Esophagus squamous epithelium (tissue), 5 donors: ENCODE measurements around the gene HCFC2. TPM values are rescaled to one million over a fixed set of nuclear protein-coding genes. Genes with fewer than 3 reads are reported as not detected.
"Not testable (repeated sequence)": the region's sequence is repeated elsewhere in the genome, so short reads cannot be mapped to it uniquely, and the experiment has no call there.

ENCODE experiments used
- DNase-seq: peaks from one replicate; lab custom pipeline; 2025; lab: John Stamatoyannopoulos, UW
- H3K27ac ChIP-seq, 4 donors: fragments of 200-600 bp; sonication (generic); one replicate each; pipeline ENCODE4 v1.5.1; 2016 to 2019; ENCODE audit warnings: mild to moderate bottlenecking in 1 of 4
- H3K27me3 ChIP-seq, 4 donors: fragments of 200-600 bp; sonication (generic); 1 replicate in 3 of 4; 2 replicates in 1 of 4; pipeline versions ENCODE4 v1.5.1 to v1.6.0; 2017 to 2021; ENCODE audit warnings: antibody characterized with exemption in 1 of 4
- H3K36me3 ChIP-seq, 3 donors: fragments of 200-600 bp; sonication (generic); one replicate each; pipeline ENCODE4 v1.5.1; 2016 to 2019
- H3K4me1 ChIP-seq, 3 donors: fragments of 200-600 bp; sonication (generic); one replicate each; pipeline ENCODE4 v1.5.1; 2017 to 2019
- H3K4me3 ChIP-seq, 4 donors: fragments of 200-600 bp; sonication (generic); 1 replicate in 3 of 4; 2 replicates in 1 of 4; pipeline ENCODE4 v1.5.1; 2016 to 2019; ENCODE audit warnings: mild to moderate bottlenecking in 2 of 4, moderate library complexity in 1 of 4
- H3K9me3 ChIP-seq, 3 donors: fragments of 200-600 bp; sonication (generic); one replicate each; pipeline ENCODE4 v1.5.1; 2016 to 2019
- CTCF ChIP-seq, 6 experiments: fragments of 450-650 bp in 4 of 6; fragments of 200-600 bp in 2 of 6; sonication (generic) in 2 of 6; IDR thresholded peaks; one replicate each; pipeline ENCODE4 v1.5.1; 2016 to 2019; ENCODE audit warnings: antibody characterized with exemption in 6 of 6, mild to moderate bottlenecking in 4 of 6, moderate library complexity in 4 of 6
- POLR2A ChIP-seq, 4 donors: fragments of 450-650 bp; IDR thresholded peaks; one replicate each; pipeline ENCODE4 v1.6.1; 2017; ENCODE audit warnings: antibody characterized with exemption in 4 of 4, mild to moderate bottlenecking in 4 of 4, moderate library complexity in 3 of 4
- WGBS, 2 donors: methylation state at CpG; one replicate each; pipeline ENCODE4 v1.1.5; 2018; 5-methylcytosine and 5-hydroxymethylcytosine counted together
- intact Hi-C: fragments of 100-400 bp; cut with DNase I; formaldehyde crosslinking; loops from one replicate; pipeline ENCODE4 v1.15.0; 2022
- total RNA-seq, 4 donors: library from RNA; depleted of rRNA; stranded (reverse); fragments of >200 nt; gene quantifications; one replicate each; pipeline ENCODE4 v1.1.0, GENCODE V29; 2016
- donor health status: DM: yes; HTN: yes; CAD: no.

The HCFC2 gene
- total RNA-seq, 4 donors from 2014 or later, result 10.1 to 17.7 (median 14.7) TPM

DNA sequence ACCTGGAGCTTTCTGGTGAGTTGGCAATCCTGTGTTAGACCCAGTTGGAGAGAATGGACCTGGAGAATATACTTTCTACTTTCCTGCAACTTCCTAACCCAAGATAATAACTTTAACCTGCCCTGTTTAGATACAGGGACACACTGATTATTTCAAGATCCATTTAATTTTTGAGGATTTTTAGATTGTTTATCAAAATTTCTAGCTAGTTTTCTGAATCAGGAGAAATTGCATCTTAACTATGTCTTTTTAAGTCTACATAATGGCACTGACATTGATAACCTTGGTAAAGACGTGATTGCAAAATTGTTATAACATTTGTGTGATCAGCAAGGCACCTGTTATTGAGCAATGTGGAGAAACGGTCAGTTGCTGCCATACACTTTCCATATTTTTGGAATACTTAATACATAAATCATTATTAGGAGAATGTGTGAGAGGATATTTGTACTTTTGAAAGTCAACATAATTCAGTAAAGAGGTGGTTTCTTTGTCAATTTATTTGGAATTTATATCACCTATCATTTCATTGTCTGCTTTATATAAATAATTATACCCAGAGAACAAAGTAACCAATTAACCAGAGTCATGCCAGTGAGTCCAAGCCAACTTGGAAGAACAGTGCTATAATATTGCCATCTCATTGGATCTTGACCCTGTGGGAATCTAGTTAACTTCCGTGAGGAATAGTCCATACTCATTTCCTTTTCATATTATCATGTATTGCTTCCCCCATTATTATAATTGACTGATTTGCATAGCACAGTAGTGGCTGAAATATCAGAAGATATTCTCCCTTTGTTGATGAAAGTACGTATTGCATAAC, 45.3 kb downstream of the HCFC2 start:
- intact Hi-C loops, result no loop called here
- H3K4me1 ChIP-seq, result peaks cover 0 to 7% (median 0%) of the 10 kb centered on the region in 3 donors
- H3K27me3 ChIP-seq, result no peaks in the 10 kb centered on the region
- DNase-seq, result no peak
- 67 to 71% methylated on average over 4 of the region's 4 CpGs for WGBS, 2 donors
- H3K4me3 ChIP-seq, result no peak overlapping the region
- TF ChIP-seq CTCF (IDR thresholded peaks at IDR 0.05) (no peak), POLR2A (IDR thresholded peaks at IDR 0.05) (no peak)
- peaks cover 0 to 38% (median 0%) of the 10 kb centered on the region in 3 donors for H3K36me3 ChIP-seq
- H3K9me3 ChIP-seq, result no peaks in the 10 kb centered on the region
- H3K27ac ChIP-seq, result no peak overlapping the region

DNA sequence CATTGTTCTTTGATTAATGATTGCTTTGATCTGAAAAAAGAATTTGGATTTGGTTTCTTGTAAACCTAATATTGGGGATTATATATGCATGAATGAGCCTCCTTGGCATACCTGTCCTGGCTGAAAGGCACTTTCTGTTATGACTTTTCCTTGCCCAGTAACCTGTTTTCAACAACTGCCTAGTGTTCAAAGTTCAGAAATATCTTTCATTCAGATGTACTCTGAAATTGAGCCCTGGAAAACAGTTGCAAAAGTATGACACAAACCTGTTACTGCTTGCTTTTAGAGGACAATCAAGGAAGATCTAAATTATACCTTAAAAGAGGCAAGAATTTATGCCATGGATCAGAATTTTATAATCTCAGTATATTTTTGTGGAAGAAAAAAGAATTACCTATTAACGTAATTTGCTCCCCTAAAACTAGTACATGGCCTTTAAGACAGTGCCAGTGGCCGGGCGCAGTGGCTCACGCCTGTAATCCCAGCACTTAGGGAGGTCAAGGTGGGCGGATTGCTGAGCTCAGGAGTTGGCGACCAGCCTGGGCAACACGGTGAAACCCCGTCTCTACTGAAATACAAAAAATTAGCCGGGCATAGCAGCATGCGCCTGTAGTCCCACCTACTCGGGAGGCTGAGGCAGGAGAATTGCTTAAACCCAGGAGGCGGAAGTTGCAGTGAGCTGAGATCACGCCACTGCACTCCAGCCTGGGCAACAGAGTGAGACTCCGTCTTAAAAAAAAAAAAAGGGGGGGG, 50.7 kb downstream of the HCFC2 start:
- peaks cover 0 to 56% (median 0%) of the 10 kb centered on the region in 3 donors for H3K36me3 ChIP-seq
- DNase-seq, H3K9me3 ChIP-seq, H3K27me3 ChIP-seq, H3K27ac ChIP-seq, intact Hi-C loops, H3K4me3 ChIP-seq: not testable (repeated sequence)
- H3K4me1 ChIP-seq, result peaks cover 0 to 14% (median 0%) of the 10 kb centered on the region in 3 donors
- 84 to 93% methylated on average over 10 to 14 of the region's 14 CpGs for WGBS, 2 donors

DNA sequence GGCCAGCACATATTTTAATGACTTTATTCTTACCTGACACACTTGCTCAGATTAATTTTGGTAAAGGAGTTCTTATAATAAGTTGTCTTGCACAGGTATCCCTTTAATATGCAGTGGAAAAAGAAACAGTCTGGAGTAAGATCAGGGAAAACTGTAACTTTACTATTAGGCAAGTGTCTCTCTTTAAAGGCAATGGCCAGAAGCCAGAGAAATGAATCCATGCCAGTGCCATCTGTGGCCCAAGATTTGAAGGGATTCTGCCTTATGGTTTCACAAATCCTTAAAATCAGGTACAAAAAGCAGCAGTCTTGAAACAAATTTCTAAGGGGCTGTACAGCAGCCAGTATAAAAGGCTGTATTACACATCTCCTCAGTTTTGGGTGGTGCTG, 51.2 kb downstream of the HCFC2 start:
- H3K9me3 ChIP-seq, result no peaks in the 10 kb centered on the region
- no peak for DNase-seq
- peaks cover 0 to 14% (median 0%) of the 10 kb centered on the region in 3 donors for H3K4me1 ChIP-seq
- intact Hi-C loops, result no loop called here
- no peak overlapping the region for H3K27ac ChIP-seq
- peaks cover 0 to 62% (median 0%) of the 10 kb centered on the region in 3 donors for H3K36me3 ChIP-seq
- H3K27me3 ChIP-seq, result no peaks in the 10 kb centered on the region
- no peak overlapping the region for H3K4me3 ChIP-seq
- no peak for TF ChIP-seq POLR2A (IDR thresholded peaks at IDR 0.05)
- no peak for TF ChIP-seq CTCF (IDR thresholded peaks at IDR 0.05)

GRCh38 chr12:104121001-104121400, 56.7 kb downstream of the HCFC2 start:
- TF ChIP-seq POLR2A (IDR thresholded peaks at IDR 0.05) (no peak), CTCF (IDR thresholded peaks at IDR 0.05) (no peak)
- Histone ChIP-seq H3K9me3 (no peaks in the 10 kb centered on the region), H3K36me3 (peaks cover 0 to 96% (median 5%) of the 10 kb centered on the region in 3 donors), H3K4me3 (no peak overlapping the region), H3K27me3 (no peaks in the 10 kb centered on the region), H3K27ac (no peak overlapping the region), H3K4me1 (peaks cover 0 to 1% (median 0%) of the 10 kb centered on the region in 3 donors)
- intact Hi-C loops, result no loop called here
- DNase-seq, result no peak

- intact Hi-C loops, result no loop called here
- Histone ChIP-seq H3K4me1 (no peaks in the 10 kb centered on the region), H3K9me3 (no peaks in the 10 kb centered on the region), H3K4me3 (no peak overlapping the region), H3K27me3 (no peaks in the 10 kb centered on the region), H3K36me3 (peaks cover 0 to 98% (median 5%) of the 10 kb centered on the region in 3 donors), H3K27ac (no peak overlapping the region)
- WGBS, 2 donors, result 97 to 98% methylated on average over 9 of the region's 9 CpGs
- TF ChIP-seq CTCF (IDR thresholded peaks at IDR 0.05) (no peak), POLR2A (IDR thresholded peaks at IDR 0.05) (no peak)
- no peak for DNase-seq
These were observed 58.0 kb downstream of the HCFC2 start for GRCh38 chr12:104122298-104122697.
